KOPT-K1 (cell line): ENCODE data around the gene ADGRG6.

Experiments
- H3K27ac ChIP-seq: fragments of 200-600 bp; sonication (generic); 2 replicates; pipeline ENCODE4 v1.5.1; 2016; ENCODE audit warnings: antibody characterized with exemption, mild to moderate bottlenecking, low read depth, low read length; ENCODE audit not compliant: poor library complexity, severe bottlenecking
- H3K36me3 ChIP-seq: fragments of 200-600 bp; sonication (generic); 2 replicates; pipeline ENCODE4 v1.5.1; 2017; ENCODE audit warnings: antibody characterized with exemption, mild to moderate bottlenecking, low read length, moderate library complexity; ENCODE audit not compliant: insufficient read depth
- H3K9me3 ChIP-seq: fragments of 200-600 bp; sonication (generic); 2 replicates; pipeline ENCODE4 v1.5.1; 2017; ENCODE audit warnings: antibody characterized with exemption, low read length, mild to moderate bottlenecking; ENCODE audit not compliant: insufficient read depth, poor library complexity, severe bottlenecking

The ADGRG6 gene

DNA sequence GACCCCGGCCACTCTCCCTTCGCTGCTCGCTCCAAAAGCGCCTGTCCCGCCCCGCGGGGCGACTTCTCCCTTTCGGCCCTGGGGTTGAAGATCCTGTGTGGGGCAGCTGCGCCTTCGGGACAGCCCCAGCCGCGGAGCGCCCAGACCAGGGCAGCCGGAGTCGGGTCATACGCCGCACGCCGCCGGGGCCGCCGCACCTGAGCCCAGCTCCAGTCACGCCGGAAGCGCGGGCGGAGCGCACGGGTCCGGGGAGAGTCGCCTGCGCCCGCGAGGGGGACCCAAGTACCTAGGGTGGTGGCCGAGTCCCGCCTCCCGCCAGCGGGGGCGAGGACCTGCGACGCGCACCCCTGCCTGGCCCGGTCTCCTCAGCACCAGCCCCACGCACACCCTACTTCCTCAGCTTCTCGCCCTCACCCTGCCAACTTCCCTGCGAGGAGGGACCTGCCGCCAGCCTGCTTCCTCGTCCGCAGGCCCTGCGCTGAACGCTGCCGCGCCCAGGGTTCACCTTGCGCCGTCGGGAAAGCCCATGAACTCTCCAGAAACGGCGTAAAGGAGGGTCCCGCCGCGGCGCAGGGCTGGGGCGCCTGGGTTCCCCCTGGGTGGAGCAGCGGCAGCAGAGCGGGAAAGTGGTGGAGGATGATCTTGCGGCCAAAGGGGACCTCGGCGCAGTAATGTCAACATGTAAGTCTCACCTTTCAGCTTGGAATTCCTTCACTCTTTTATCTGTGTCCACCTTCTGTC is at the start of gene ADGRG6:
TSS of gene ADGRG6 (plus strand) at position 357 of the 741 bp plus-strand sequence. CDS start at position 680, 323 bp downstream.
- peaks cover 8% of the 10 kb centered on the region for H3K9me3 ChIP-seq
- H3K36me3 ChIP-seq: no peaks in the 10 kb centered on the region
- no peak within 1 kb of the TSS for H3K27ac ChIP-seq

DNA sequence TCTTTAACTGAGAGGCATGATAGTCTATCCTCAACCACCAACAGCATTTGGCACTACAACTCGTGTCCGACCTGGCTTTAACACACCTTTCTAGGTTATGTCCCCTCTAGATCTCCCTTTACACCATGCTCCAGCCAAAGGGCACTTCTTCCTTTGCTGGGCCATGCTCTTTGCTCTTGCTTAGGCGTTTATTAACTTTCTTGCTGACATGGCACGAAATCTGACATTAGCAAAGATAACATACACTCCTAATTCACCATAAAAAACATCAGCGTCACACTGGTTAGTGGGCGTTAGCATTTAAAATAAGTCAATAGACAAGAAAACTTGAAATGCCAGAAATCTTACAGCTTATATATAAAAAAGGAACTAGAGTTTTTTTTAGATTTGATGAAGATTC is 47.3 kb upstream of the ADGRG6 start:
- no peaks in the 10 kb centered on the region for H3K36me3 ChIP-seq
- H3K9me3 ChIP-seq: no peaks in the 10 kb centered on the region
- H3K27ac ChIP-seq: no peak overlapping the region

DNA sequence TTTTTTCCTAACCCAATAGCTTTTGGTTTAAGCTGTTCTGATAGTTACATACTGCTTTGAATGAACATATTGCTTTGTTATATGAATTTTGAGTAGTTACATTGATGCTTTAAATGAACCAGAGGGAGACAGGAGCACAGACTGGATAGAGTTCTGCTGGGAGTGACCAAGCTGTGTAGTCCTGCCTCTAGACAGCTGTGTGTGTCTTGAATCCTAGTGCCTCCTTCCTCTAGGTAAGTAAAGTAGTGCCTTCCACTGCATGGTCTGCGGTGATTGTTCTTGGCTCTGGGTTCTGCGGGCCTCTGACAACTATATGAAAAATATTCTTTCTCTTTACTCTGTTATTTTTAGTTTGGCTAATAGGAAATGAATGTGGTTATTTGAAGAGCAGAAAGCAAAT is 46.0 kb upstream of the ADGRG6 start:
- Histone ChIP-seq H3K9me3 (no peaks in the 10 kb centered on the region), H3K27ac (no peak overlapping the region)

DNA sequence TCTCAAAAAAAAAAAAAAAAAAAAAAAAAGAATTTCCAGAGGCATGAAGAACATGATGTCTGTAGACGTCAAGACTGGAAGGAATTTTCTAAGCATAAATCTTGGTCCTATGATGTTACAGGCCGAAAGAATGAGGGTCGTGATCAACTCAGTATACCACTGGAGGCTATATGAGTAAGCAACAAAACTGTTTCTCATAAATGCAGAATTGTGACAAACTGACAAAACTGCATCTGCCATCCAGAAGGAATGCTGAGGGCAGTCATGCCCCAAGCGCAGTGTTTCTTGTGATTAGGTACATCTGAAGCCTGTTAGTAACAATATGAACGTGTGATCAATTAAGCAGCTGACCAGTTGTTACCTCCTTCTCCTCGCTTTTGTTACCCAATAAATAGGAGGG is 43.5 kb upstream of the ADGRG6 start:
- Histone ChIP-seq H3K36me3 (no peaks in the 10 kb centered on the region), H3K27ac (no peak overlapping the region), H3K9me3 (no peaks in the 10 kb centered on the region)

More for the DNA sequence above, 46.0 kb upstream of the ADGRG6 start:
- H3K36me3 ChIP-seq: no peaks in the 10 kb centered on the region

DNA sequence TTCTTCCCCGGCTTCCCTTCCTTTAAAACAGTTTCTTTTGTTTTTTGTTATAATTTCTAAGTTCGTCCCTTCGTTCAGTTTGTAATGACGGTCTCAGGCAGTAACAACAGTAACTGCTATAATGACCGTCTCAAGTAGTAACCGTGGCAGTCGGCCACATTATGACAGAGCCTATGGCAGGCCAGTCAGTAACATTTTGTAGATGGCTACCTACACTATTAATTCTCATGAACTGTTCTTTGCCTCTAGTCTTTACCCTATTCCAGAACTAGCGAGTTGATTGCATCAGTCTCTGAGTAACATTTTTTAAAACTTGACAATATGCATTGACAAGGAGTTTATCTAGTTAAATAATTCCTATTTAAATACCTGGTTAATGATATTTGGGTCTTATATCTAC is 43.0 kb upstream of the ADGRG6 start:
- Histone ChIP-seq H3K9me3 (no peaks in the 10 kb centered on the region), H3K27ac (no peak overlapping the region), H3K36me3 (no peaks in the 10 kb centered on the region)

DNA sequence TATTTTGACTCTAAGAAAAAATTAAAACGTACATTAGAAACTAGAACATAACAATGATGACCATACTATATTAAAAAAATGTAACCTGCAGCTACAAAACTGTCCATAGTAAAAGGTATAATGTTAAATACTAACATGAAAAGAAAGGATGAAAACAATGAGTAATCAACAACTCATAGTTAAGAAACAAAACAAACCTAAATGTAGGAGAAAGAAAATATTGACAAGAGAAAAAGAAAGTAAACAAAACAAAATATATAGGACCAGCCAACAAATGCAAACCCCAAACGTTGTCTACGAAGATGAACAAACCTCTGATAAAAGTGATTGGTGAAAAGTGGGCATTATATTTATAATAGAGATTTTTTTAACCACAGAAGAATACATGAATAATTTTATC is 41.1 kb upstream of the ADGRG6 start:
- no peaks in the 10 kb centered on the region for H3K9me3 ChIP-seq
- no peaks in the 10 kb centered on the region for H3K36me3 ChIP-seq
- H3K27ac ChIP-seq: no peak overlapping the region

DNA sequence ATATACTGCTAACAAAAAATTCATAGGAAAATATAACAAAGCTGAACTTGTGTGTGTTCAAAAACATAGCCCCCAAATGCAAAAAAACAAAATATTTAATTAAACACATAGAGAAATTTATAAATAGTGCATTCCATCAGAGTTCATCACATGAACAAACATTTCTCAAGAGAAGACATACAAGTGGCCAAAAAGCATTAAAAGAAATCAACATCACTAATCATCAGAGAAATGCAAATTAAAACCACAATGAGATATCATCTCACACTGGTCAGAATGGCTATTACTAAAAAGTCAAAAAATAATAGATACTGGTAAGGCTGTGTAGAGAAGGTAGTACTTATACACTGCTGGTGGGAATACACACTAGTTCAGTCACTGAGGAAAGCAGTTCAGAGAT is 39.6 kb upstream of the ADGRG6 start:
- Histone ChIP-seq H3K27ac (no peak overlapping the region), H3K9me3 (no peaks in the 10 kb centered on the region), H3K36me3 (no peaks in the 10 kb centered on the region)

DNA sequence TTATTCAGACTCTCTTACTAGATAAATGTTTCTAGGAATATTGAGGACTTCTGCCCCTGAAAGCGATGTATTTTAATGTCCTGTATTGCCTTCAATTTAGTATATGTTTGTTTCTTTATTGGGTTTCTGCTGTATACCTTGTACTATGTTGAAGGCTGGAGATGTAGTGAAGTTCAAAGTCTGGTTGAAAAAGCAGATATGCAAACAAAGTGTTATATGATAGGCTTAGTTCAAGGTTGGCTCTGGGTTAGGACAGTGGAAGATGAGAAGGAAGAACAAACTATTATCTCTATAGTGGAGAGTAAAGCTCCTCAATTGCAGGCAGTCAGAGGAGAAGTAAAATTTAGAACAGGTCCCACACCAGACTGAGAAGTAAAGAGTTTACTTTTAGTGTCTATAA is 36.3 kb upstream of the ADGRG6 start:
- no peaks in the 10 kb centered on the region for H3K36me3 ChIP-seq
- no peaks in the 10 kb centered on the region for H3K9me3 ChIP-seq
- H3K27ac ChIP-seq: no peak overlapping the region

DNA sequence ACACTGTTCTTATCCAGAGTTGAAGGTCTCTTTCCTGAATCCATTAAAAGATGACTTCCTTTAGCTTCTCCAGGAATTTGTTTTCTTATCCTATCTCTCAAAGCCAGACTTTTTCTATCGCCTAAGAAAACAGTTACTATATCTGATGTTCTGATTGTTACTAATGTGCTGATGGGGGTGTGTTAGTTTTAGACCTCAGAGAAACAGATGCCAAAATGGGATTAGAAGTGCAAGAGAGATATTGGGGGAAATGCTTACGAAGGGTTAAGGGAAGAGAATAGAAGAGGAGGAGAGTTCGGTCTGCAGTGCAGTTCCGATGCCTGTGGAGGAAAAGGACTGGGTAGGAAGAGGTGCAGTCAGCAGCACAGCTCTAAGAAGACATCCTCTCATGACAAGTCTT is 35.7 kb upstream of the ADGRG6 start:
- no peaks in the 10 kb centered on the region for H3K9me3 ChIP-seq
- no peak overlapping the region for H3K27ac ChIP-seq
- no peaks in the 10 kb centered on the region for H3K36me3 ChIP-seq

DNA sequence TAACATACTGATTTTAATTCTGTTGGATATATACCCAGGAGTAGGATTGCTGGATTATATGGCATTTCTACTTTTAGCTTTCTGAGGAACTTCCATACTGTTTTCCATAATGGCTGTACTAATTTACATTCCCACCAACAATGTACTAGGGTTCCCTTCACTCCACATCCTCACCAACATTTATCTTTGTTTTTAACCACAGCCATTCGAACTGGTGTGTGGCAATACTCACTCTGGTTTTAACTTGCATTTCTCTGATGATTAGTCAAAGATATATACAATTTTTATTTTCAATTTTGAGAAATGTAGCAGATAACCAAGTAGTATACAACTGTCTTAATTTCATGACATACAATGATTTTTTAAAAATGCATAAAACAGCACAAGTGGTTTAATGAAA is 30.3 kb upstream of the ADGRG6 start:
- H3K27ac ChIP-seq: no peak overlapping the region
- no peaks in the 10 kb centered on the region for H3K9me3 ChIP-seq

DNA sequence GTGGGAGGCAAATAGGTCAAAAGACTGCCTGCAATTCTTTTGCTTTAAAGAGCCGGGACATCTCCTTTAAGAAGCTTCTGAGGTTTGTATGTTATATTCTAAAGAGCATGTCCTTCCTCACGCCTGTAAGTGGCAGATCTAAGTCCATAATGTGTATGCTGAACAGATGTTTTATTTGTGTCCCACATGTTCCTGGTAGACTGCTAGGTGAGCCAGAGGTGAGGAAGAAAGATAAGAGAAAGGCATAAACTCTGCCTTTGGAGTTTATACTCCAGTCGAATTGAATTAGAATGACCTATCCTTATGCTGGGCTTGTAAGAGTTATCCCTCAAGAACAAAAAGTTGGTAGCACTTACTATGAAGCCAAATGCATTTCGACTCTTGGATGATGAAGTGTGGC is 27.2 kb upstream of the ADGRG6 start:
- H3K9me3 ChIP-seq: no peaks in the 10 kb centered on the region
- no peaks in the 10 kb centered on the region for H3K36me3 ChIP-seq
- no peak overlapping the region for H3K27ac ChIP-seq

More for the DNA sequence above, 30.3 kb upstream of the ADGRG6 start:
- no peaks in the 10 kb centered on the region for H3K36me3 ChIP-seq

DNA sequence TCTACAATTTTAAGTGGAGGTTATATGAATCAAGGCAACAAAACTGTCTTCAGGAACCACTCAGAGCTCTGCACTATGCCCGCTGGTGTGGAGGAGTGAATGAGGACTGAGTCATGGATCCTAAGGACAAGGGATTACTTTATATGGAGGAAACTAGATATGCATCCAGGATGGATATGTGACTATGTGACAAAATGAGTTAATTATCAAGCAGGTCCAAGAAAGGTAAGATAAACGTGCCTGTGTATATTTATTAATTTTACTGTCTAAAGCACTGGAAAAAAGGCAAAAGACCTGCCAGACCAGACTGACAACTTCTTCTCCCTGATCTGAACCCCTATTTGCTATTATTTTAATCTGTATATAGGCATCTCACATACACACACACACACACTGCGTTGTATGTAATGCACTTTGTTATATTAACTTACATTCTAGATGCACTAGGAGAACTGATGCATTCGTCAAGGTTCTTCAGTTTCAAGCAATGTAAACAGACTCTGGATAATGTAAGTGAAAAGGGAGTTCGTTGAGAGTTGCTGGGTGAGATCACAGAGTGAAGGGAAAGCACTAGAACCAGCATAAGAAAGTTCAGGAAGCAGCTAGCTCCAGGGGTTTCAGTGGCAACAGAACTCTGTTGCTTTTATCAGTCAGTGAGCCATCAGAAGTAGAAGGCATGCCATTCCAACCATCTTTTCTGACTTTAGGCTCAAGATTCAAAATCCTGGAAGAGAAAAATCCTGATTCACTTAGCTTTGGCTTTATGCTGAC is 26.4 kb upstream of the ADGRG6 start:
- Histone ChIP-seq H3K9me3 (no peaks in the 10 kb centered on the region), H3K27ac (no peak overlapping the region), H3K36me3 (no peaks in the 10 kb centered on the region)

DNA sequence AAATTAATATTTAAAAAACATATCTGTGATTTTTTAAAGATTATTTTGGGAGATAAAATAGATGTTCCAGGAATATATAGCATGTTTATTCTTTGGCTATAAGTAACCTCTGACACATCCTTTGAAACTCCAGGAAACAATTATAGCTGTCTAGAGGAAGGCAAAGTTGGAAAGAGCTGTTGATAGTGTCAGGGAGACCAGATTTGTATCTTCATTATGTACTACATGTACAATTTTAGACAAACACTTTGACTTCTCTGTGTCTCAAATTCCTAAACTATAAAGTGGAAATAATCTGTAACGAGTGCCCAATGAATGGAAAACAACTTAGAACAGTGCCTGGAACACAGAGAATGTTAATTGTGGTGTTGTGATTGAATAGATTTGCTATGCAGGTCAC is 25.6 kb upstream of the ADGRG6 start:
- Histone ChIP-seq H3K27ac (no peak overlapping the region), H3K9me3 (no peaks in the 10 kb centered on the region), H3K36me3 (no peaks in the 10 kb centered on the region)

DNA sequence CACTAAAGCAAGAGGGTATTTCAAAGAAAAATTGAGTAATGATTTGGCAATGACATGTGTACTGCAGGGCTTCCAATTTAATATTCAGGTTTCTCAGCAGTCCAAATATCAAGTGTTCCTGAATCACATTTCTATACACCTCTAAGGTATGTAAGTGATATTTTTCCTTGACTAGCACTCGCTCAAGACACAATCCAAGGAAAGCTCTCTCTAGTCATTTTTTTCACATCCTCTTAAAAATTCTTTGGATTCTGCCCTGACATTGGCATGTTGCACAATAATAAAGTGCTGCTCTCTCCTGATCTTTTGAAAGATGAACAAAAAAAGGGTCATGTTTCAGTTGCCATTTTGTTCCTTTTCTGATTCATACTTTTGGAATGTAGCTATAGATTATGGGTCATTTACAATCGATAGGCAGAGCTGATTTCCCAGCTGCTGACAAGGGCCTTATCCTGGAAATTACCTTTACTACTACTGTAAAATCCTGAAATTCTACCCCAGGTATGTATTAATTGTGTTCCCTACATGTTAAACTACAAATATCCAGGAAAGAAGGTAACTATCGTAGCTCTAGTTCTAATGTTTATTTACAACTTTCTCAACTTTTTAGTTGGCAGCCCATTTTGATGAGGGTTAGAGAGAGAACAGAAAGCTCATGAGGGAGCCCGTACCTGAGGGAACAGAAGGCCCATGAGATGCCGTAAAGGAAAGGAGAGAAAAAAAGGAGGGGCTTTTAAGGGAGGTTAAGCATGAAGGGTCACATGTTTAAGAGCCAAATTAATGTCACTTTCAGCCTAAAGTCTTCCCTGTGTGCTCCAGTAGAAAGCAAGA is 22.2 kb upstream of the ADGRG6 start:
- H3K27ac ChIP-seq: no peak overlapping the region

DNA sequence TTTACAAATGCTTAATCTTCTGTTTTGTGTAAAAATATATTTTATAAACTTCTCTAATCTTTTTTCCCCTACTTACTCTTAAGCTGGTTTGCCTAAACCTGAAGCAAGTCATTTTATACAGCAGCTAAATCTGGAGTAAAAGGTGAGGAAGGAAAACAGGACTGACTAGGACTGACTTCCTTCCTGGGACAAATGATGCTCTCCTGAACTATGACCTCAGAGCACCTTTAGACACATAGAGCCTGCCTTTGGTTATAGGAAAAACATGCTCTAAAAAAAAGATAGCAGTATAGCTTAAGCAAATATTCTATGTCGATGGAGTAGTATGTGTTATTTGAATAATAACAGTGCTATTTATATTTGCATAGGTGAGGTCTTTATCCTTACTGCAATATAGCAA is 21.5 kb upstream of the ADGRG6 start:
- Histone ChIP-seq H3K27ac (no peak overlapping the region), H3K9me3 (no peaks in the 10 kb centered on the region), H3K36me3 (no peaks in the 10 kb centered on the region)

More for the DNA sequence above, 22.2 kb upstream of the ADGRG6 start:
- H3K9me3 ChIP-seq: no peaks in the 10 kb centered on the region
- H3K36me3 ChIP-seq: no peaks in the 10 kb centered on the region
